GM18498 (cell line): ENCODE results near the gene KRT6A.

ENCODE experiments used
- ATAC-seq: cut with Tn5 transposase; IDR thresholded peaks from one replicate; pipeline ENCODE4 v1.9.1; 2021; ENCODE audit warnings: mild to moderate bottlenecking, moderate library complexity; ENCODE audit not compliant: unreplicated experiment

KRT6A gene

DNA sequence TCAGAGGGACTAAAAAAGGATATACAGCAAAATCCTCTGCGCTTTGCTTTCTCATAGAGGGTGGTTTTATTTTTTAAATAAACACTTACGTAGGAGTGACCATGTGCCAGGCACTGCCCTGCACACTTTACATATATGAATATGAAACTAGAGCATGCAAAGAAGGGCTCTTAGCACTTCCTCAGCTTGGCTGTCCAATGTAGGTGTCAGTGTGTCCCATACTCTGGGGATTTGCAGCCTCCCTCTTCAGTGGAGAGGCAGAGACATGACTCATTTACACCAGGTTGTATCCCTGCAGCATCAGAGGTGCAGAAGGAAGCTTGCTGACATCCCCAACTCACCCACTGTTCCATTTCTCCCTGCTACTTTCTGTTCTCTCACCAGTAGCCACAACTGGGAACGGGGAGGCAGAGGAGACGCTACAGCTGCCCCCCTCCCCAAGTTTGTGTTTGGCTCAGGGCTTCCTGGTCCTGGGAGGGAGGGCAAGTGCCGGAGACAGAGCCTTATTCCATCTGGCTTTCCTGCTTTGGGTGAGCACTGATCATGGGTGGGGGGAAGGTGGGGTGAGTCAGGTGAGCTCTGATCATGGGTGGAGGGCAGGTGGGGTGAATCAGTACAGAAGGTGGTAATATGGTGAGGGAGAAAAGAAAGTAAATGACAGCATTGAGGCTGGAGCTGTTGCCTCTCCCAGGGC, 32.0 kb upstream of the KRT6A start:
- no peak for ATAC-seq

DNA sequence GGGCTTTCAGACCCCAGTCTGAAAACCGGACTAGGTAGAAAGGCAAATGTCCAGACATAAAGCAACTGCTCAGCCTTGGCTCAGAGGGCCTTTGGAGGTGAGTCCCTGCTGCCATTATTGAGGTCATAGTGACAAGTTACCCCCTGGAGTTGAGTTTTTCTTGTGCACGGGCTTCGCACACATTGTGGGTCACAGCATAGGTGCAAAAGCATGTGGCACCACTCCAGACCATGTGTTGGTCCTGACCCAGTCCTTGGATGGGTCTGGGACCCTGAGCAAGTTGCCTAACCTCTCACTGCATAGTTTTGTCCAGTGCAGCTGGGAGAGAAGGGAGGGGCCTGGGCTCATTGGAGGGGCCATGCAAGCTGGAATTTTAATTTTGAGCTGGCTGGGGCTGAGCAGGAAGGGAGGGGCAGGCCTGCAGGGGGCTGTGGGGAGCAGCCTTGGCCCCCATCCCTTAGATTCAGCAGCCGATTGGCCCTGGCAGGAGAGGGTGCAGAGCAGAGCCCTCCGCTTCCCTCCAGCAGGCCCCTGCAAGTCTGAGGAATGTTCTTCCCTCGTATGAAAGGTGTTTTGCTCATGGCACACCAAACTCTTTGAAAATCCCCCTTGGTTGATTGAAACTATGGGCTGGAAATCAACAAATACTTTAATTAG, 31.3 kb upstream of the KRT6A start:
- no peak for ATAC-seq

GRCh38 chr12:52523824-52524223, 30.8 kb upstream of the KRT6A start:
- ATAC-seq, result no peak

DNA sequence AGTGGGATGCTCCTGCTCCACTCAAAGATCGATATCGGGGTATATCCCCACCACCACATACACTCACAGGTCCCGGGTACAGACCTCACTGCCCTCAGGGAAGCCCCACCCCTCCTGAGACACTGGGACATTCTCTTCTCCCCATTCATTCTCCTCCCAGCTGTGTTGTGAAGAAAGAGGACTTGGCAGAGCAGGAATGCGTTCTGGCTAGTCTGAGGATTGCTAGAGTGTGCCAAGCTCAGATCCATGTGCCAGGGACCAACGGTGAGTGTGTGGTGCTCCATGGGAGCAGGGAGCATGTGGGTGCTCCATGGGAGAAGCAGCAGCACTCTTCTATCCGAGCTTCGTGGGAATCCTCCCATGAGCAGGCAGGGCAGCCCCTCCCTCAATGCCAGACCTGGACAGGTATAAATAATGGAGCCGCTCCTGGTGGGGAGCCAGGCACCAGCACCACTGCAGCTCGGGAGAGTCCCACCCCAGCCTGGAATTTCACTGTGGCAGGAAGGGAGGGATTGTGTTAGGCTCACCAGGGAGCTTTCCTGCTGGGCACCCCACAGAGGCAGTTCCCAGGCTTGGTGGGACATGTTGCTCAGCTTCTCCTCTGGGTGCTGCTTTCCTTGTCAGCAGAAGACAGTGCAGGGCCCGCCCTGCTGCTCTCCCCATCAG, 29.4 kb upstream of the KRT6A start:
- ATAC-seq, result no peak

GRCh38 chr12:52521568-52522266, 28.7 kb upstream of the KRT6A start:
- no peak for ATAC-seq

- ATAC-seq, result no peak
These were observed 28.1 kb upstream of the KRT6A start for GRCh38 chr12:52521175-52521567.

- no peak for ATAC-seq
These were observed 27.0 kb upstream of the KRT6A start, which contains the start of gene KRT5 for GRCh38 chr12:52519826-52520662. TSS of gene KRT5 (minus strand) at chr12:52520394. CDS start at chr12:52520296, 98 bp downstream.

DNA sequence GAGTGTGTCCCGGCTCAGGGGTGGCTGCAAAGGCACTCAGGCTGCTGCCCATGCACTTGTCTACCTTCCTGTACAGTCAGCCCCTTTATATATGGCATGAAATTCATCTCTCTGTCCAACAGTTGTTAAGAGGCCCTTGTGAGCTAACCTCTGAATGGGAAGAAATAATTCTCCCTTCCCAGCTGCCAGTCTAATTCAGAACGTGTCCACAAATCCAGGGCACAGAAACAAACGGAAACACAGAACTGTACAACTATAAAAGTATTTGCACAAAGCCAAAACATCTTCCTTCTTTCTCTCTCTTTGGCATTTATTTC, 26.3 kb upstream of the KRT6A start:
- no peak for ATAC-seq

DNA sequence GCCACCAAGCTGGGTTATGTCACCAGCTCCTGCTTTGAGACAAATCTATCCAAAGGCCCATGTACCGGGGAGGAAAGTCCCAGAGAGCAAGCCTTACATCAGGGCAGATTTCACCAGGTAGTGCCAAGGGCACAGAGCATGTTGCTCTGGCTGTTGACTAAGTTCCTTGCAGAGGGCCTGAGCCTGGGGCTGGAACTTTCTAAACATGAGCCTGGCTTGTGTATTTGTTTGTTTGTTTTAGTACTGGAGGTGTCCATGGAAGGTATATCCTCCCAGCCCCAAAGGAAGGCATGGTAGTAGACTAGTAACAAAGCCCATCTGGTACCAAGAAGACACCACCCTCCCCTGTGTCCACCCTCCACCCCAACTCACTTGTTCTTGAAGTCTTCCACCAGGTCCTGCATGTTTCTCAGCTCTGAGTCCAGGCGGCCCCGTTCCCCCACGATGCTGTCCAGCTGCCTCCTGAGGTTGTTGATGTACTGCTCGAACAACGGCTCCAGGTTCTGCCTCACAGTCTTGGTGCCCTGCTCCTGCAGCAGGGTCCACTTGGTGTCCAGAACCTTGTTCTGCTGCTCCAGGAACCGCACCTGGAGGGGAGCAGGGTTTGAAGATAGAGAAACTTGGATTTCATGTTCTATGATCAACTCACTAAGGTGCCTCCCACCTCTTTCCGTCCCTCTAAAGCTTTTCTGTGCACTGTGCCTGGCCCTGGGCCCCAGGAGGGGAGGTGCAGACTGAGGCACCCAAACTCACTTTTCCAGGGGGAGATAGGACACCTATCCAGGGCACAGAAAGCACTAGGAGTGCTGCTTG, 25.7 kb upstream of the KRT6A start:
- ATAC-seq, result no peak

GRCh38 chr12:52517888-52518287, 24.8 kb upstream of the KRT6A start:
- no peak for ATAC-seq

GRCh38 chr12:52517005-52517835, 24.2 kb upstream of the KRT6A start:
- no peak for ATAC-seq

GRCh38 chr12:52515927-52516831, 23.1 kb upstream of the KRT6A start:
- no peak for ATAC-seq

GRCh38 chr12:52515319-52515646, 22.2 kb upstream of the KRT6A start:
- ATAC-seq, result no peak

DNA sequence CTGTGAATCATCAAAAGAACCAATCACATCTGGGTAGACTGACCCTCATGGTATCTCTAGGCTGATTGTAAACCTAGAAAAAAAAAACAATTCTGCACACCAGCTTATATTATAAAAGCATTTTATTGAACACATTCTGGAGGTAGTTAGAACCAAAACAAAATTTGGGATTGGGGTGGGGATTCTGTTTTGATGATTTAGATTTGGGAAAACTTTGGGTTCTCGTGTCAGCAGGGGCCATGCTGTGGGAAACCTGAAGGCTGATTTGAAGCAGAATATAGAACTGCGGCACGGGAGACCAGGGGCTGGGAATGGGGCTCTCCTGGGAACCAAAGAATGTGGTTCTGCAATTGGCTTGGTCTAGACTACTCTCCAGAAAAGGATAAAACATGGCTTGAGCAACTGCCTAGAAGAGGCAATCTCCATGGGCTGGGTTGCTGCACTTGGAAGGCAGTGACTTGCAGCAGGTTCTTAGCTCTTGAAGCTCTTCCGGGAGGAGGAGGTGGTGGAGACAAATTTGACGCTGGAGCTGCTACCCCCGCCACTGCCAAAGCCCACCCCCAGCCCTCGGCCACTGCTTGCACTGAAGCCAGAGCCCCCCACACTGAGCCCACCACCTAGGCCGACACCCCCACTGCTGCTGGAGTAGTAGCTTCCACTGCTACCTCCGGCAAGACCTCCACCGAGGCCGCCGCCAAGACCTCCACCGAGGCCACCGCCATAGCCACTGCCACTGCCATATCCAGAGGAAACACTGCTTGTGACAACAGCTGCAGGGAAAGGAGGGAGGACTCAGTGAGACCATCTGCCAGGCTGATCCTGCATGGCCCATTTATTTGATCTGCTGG, 21.6 kb upstream of the KRT6A start:
- ATAC-seq, result no peak

DNA sequence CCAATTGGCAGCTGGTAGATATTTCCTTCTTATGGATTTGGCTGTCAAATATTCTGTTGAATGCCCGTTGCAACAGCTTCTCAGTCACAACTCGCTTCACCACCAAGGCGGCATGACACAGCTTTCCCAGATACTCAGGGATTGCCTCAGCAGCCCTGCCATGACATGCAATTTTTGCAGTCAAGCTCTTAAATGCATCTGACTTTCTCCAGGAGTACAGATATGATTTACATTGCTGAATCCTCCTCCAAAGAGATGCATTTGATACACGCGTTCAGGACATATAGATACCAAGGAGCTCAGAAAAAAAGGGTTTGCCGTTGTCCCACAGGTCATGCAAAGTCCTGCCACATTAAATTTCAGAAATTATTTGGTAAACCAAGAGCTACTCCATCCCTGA, 20.7 kb upstream of the KRT6A start:
- ATAC-seq, result no peak

- ATAC-seq, result no peak
These were observed 15.2 kb upstream of the KRT6A start for GRCh38 chr12:52508211-52508610.
